H1 (cell line): ENCODE results near the gene RBCK1. TPM values are rescaled to one million over a fixed set of nuclear protein-coding genes. Genes with fewer than 3 reads are reported as not detected.

Experiments
- CTCF ChIP-seq, 3 experiments: IDR thresholded peaks; 1 replicate in 2 of 3; 2 replicates in 1 of 3; pipeline versions ENCODE4 v1.5.1 to v1.6.1; 2011; ENCODE audit warnings: low read length in 3 of 3, mild to moderate bottlenecking in 3 of 3, inconsistent platforms in 2 of 3, low read depth in 1 of 3, moderate library complexity in 1 of 3; ENCODE audit not compliant: insufficient read depth in 1 of 3; ENCODE audit errors: control extremely low read depth in 1 of 3
- HDAC2 ChIP-seq, 2 experiments: fragments of 300-600 bp in 1 of 2; sonication (generic) in 1 of 2; IDR thresholded peaks; 2 replicates each; pipeline ENCODE4 v1.6.1; 2011 to 2012; ENCODE audit warnings: low read depth in 2 of 2, low read length in 2 of 2, mild to moderate bottlenecking in 2 of 2, moderate library complexity in 2 of 2, borderline replicate concordance in 1 of 2, inconsistent platforms in 1 of 2
- KDM4A ChIP-seq: IDR thresholded peaks from one replicate; pipeline ENCODE4 v1.7.1; 2012; ENCODE audit warnings: low read depth, mild to moderate bottlenecking, moderate library complexity, low read length, inconsistent platforms; ENCODE audit not compliant: severe bottlenecking
- polyA plus RNA-seq, 7 experiments: library from polyadenylated mRNA; depleted of rRNA in 3 of 7; stranded (reverse) in 5 of 7; unstranded in 2 of 7; fragments of >200 nt in 5 of 7; fragments of 200-250 nt in 2 of 7; gene quantifications; 1 replicate in 5 of 7; 2 replicates in 1 of 7; 4 replicates in 1 of 7; pipeline versions ENCODE4 v1.2.1 to v1.2.3, GENCODE V29; 2011 to 2013; ENCODE audit warnings: missing spikeins in 2 of 7, mixed read lengths in 2 of 7
- total RNA-seq: library from RNA; stranded (reverse); fragmentation: NEBNext Ultra II Directional; extraction: Animal tissue kit (Norgen Biotek cat#: 25700); gene quantifications from 2 replicates; pipeline ENCODE4 v1.2.1, GENCODE V29; 2021

The RBCK1 gene
- total and polyA plus RNA-seq, 2 of the 8 experiments (the other 6 are each of a cell fraction or from before 2014, with no cell fraction given) = 43.1 to 54.7 TPM

DNA sequence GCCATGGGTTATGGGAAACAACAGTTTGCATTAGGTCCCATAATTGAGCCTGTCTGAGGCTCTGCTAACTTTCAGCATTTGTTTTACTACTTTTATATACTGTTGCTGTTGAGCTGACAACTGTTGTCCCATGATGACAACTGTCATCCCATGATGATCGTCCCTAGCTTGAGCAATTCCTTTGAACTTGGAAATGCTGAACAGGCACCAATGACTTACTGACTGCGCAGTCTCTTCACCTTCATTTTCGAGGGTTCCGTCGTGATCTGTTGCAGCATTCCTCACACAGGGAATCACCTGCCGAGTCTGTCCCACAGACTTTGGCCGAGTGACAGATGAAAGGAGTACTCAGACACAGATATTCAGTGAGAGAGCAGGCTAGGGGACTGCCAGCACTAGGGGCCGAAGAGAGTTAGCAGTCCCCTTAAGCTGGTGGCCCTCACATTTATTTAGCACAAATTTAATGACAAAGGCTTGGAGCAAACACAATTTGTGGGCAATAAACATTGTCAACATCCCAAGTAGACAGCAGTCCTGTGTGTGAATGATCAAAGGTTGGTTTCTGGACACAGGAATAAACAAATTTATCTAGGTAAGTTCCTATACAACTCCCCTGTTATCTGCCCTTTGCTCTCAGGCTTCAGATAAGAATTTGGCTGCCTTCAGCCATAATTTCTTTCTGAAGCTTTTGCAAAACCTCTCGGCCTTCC, 64.2 kb downstream of the RBCK1 start (continued):
- TF ChIP-seq CTCF (IDR thresholded peaks at IDR 0.05; ENCODE audit: control extremely low read depth in 1 of 3, insufficient read depth in 1 of 3, low read depth in 1 of 3, low read length in 3 of 3) = no peak
- TF ChIP-seq KDM4A = no peak
- TF ChIP-seq HDAC2 (IDR thresholded peaks at IDR 0.05; ENCODE audit: borderline replicate concordance in 1 of 2, low read depth in 2 of 2, low read length in 2 of 2) = no peak
